ENCODE results near the gene PDE4B. TPM values are rescaled to one million over a fixed set of nuclear protein-coding genes. Genes with fewer than 3 reads are reported as not detected.

Gene PDE4B
- total and polyA plus RNA-seq, 9 of the 15 experiments (the other 6 are each of a cell fraction or from before 2014, with no cell fraction given), result 0.09 TPM; not detected in 8

- intact Hi-C loops (cut with micrococcal nuclease), result no loop called here
- POLR2A ChIA-PET, result no interaction called here
- no peaks in the 10 kb centered on the region for H4K20me1 ChIP-seq (replicated peaks; ENCODE audit: control insufficient read depth, insufficient read depth, low read length)
- no peak overlapping the region for H3K4me2 ChIP-seq (ENCODE audit: insufficient read depth, low read length)
- peaks cover 0 to 3% of the 10 kb centered on the region in 2 experiments; a peak in 2 of 5 replicates for H3K4me1 ChIP-seq (replicated peaks in 1 of 2; ENCODE audit: control insufficient read depth in 2 of 2, insufficient read depth in 2 of 2, low read length in 2 of 2)
- no peak overlapping the region for H3K4me3 ChIP-seq
- FAIRE-seq, result no peak
- no peaks in the 10 kb centered on the region for H3K9me1 ChIP-seq (ENCODE audit: control insufficient read depth, insufficient read depth, low read length)
- H3K79me2 ChIP-seq (ENCODE audit: control insufficient read depth, insufficient read depth, low read length), result no peaks in the 10 kb centered on the region
- no peak overlapping the region for H3K9ac ChIP-seq (ENCODE audit: insufficient read depth in 1 of 2, low read depth in 2 of 2, low read length in 2 of 2)
- no peaks in the 10 kb centered on the region for H3K27me3 ChIP-seq (ENCODE audit: control insufficient read depth in 2 of 2, insufficient read depth in 2 of 2, low read length in 2 of 2)
- BruUV-seq (replicated peaks), result no TSS peak
- CTCF ChIA-PET (ENCODE audit: low intra/inter-chr PET ratio), result no interaction called here
- peak overlapping the region; percentile 6; the same call in 1 of the 2 replicates for H2AFZ ChIP-seq (ENCODE audit: low read depth, low read length)
- H3K36me3 ChIP-seq (ENCODE audit: control insufficient read depth, insufficient read depth, low read length), result no peaks in the 10 kb centered on the region
- H3K27ac ChIP-seq (ENCODE audit: extremely low read depth, low read depth, low read length), result no peak overlapping the region
- in situ Hi-C loops (cut with MboI), result no loop called here
- no peak for DNase-seq (ENCODE audit: extremely low read depth in 1 of 4, low spot score in 3 of 4)
- no peak for ATAC-seq
- H3K9me3 ChIP-seq (replicated peaks; ENCODE audit: control insufficient read depth, insufficient read depth, low read depth, low read length), result no peaks in the 10 kb centered on the region
- TF ChIP-seq EGR1 (conservative IDR thresholded peaks at IDR 0.05), result no peak
- no peak for TF ChIP-seq CREB3L1 (IDR thresholded peaks at IDR 0.05; ENCODE audit: borderline replicate concordance, low read depth)
- TF ChIP-seq, protein P1, sequence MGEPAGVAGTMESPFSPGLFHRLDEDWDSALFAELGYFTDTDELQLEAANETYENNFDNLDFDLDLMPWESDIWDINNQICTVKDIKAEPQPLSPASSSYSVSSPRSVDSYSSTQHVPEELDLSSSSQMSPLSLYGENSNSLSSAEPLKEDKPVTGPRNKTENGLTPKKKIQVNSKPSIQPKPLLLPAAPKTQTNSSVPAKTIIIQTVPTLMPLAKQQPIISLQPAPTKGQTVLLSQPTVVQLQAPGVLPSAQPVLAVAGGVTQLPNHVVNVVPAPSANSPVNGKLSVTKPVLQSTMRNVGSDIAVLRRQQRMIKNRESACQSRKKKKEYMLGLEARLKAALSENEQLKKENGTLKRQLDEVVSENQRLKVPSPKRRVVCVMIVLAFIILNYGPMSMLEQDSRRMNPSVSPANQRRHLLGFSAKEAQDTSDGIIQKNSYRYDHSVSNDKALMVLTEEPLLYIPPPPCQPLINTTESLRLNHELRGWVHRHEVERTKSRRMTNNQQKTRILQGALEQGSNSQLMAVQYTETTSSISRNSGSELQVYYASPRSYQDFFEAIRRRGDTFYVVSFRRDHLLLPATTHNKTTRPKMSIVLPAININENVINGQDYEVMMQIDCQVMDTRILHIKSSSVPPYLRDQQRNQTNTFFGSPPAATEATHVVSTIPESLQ (CRISPR knock-in tag; IDR thresholded peaks at IDR 0.05), result no peak
- TF ChIP-seq MCM5 (IDR thresholded peaks at IDR 0.05; ENCODE audit: low read depth), result no peak
- no peak for TF ChIP-seq ZEB2 (IDR thresholded peaks at IDR 0.05)
- TF ChIP-seq, protein P2, sequence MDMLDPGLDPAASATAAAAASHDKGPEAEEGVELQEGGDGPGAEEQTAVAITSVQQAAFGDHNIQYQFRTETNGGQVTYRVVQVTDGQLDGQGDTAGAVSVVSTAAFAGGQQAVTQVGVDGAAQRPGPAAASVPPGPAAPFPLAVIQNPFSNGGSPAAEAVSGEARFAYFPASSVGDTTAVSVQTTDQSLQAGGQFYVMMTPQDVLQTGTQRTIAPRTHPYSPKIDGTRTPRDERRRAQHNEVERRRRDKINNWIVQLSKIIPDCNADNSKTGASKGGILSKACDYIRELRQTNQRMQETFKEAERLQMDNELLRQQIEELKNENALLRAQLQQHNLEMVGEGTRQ (CRISPR knock-in tag; IDR thresholded peaks at IDR 0.05), result no peak
- TF ChIP-seq GTF2E2 (tag; IDR thresholded peaks at IDR 0.05), result no peak
- TF ChIP-seq CREM (IDR thresholded peaks at IDR 0.05; ENCODE audit: low read depth), result no peak
- no peak for TF ChIP-seq ZNF444 (CRISPR knock-in tag; IDR thresholded peaks at IDR 0.05)
- no peak for TF ChIP-seq ZNF347 (CRISPR knock-in tag; IDR thresholded peaks at IDR 0.05; ENCODE audit: low read depth)
- no peak for TF ChIP-seq SREBF2 (CRISPR knock-in tag; IDR thresholded peaks at IDR 0.05)
Measured at GRCh38 chr1:65817891-65818290, 25.2 kb downstream of the PDE4B start.
